Suppressor macrophage (primary cell): ENCODE data around the gene PDLIM5.
"Not testable (repeated sequence)": the region's sequence is repeated elsewhere in the genome, so short reads cannot be mapped to it uniquely, and the experiment has no call there.

Experiments
- DNase-seq, 4 experiments: peaks; one replicate each; pipeline ENCODE4 v3.0.0-alpha.2; 2020 to 2022

Gene PDLIM5

GRCh38 chr4:94654714-94655113 is 203.0 kb downstream of the PDLIM5 start:
- DNase-seq, result no peak

- DNase-seq, result no peak
Observed at GRCh38 chr4:94660614-94661013, 208.9 kb downstream of the PDLIM5 start.

- not testable (repeated sequence) for DNase-seq
Observed at GRCh38 chr4:94665021-94665420, 213.3 kb downstream of the PDLIM5 start.

- no peak for DNase-seq
Observed at GRCh38 chr4:94665500-94666404, 214.0 kb downstream of the PDLIM5 start.

GRCh38 chr4:94668724-94669123 is 217.0 kb downstream of the PDLIM5 start:
- no peak for DNase-seq

- DNase-seq, result no peak
Observed at GRCh38 chr4:94669672-94670664, 218.2 kb downstream of the PDLIM5 start.

GRCh38 chr4:94671113-94671512 is 219.4 kb downstream of the PDLIM5 start:
- DNase-seq, result no peak

GRCh38 chr4:94673961-94674360 is 222.2 kb downstream of the PDLIM5 start:
- no peak for DNase-seq

- DNase-seq, result no peak
Observed at GRCh38 chr4:94676970-94677369, 225.2 kb downstream of the PDLIM5 start.

GRCh38 chr4:94678896-94679295 is 227.2 kb downstream of the PDLIM5 start:
- no peak for DNase-seq

- no peak for DNase-seq
Observed at GRCh38 chr4:94680176-94680862, 228.6 kb downstream of the PDLIM5 start.

GRCh38 chr4:94686086-94686485 is 234.3 kb downstream of the PDLIM5 start:
- DNase-seq, result no peak

GRCh38 chr4:94689155-94689860 is 237.6 kb downstream of the PDLIM5 start:
- DNase-seq, result peak; percentile 16 to 58 (median 44)

GRCh38 chr4:94690851-94691254 is 239.1 kb downstream of the PDLIM5 start:
- DNase-seq, result peak; percentile 13 to 67 (median 34)

GRCh38 chr4:94691552-94691951 is 239.8 kb downstream of the PDLIM5 start:
- no peak for DNase-seq

GRCh38 chr4:94695384-94695783 is 243.6 kb downstream of the PDLIM5 start:
- DNase-seq, result peak; percentile 30 to 61 (median 44)

- DNase-seq, result no peak
Observed at GRCh38 chr4:94698187-94698586, 246.4 kb downstream of the PDLIM5 start.

- DNase-seq, result no peak
Observed at GRCh38 chr4:94700298-94700697, 248.6 kb downstream of the PDLIM5 start.

- no peak for DNase-seq
Observed at GRCh38 chr4:94701631-94702300, 250.0 kb downstream of the PDLIM5 start.

GRCh38 chr4:94711635-94712034 is 259.9 kb downstream of the PDLIM5 start:
- DNase-seq, result no peak
